ENCODE data around the gene COTL1.

DNA sequence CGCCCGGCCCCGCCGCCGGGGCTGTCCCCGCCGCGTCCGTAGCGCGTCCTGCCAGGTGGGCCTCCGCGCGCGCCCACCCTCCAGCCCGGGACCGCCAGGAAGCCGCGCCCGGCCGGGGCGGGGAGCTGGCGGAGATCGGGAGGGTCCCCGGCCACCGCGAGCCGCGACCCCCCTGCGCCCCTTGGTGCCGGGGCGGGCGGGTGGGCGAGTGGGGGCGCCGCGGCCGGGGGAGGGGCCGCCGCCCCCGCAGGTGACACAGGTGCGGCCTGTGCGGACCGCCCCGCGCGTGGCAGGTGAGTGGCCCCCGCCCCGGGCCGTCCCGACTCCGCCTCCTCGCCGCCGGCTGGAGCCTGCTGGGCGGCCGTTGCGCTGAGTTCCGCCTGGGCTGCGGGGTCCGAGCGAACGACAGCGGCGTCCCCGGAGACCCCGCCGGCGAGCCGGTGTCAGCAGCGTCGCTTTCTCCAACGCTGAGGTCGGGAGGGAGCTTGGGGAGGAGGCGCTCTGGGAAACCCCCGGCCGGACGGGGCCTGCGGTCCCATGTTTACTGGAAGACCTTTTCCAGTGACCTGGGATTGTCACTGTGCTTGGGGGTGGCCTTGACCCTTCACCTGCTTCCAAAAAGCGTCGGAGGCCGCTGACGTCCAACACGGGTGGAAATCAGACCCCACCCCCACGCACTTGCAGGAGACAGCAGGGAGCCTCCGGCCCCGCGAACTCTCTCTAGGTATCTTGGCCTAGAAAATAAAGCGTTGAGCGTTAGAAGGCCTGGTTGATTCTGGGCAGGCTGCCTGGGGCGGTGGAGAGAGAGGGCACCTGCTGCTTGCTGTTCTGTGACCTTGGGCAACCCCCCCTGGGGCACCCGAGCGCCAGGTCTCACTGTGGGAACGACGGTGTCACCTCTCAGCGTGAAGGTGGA is 31.0 kb upstream of the COTL1 start:
- TF ChIP-seq TAF1 (conservative IDR thresholded peaks at IDR 0.05) = no peak
- peak; percentile 67 for TF ChIP-seq SP1 (IDR thresholded peaks at IDR 0.05)
- TF ChIP-seq, protein P1, sequence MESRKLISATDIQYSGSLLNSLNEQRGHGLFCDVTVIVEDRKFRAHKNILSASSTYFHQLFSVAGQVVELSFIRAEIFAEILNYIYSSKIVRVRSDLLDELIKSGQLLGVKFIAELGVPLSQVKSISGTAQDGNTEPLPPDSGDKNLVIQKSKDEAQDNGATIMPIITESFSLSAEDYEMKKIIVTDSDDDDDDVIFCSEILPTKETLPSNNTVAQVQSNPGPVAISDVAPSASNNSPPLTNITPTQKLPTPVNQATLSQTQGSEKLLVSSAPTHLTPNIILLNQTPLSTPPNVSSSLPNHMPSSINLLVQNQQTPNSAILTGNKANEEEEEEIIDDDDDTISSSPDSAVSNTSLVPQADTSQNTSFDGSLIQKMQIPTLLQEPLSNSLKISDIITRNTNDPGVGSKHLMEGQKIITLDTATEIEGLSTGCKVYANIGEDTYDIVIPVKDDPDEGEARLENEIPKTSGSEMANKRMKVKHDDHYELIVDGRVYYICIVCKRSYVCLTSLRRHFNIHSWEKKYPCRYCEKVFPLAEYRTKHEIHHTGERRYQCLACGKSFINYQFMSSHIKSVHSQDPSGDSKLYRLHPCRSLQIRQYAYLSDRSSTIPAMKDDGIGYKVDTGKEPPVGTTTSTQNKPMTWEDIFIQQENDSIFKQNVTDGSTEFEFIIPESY (IDR thresholded peaks at IDR 0.05) = no peak
- peak in 1 of 2 donors; percentile 41 for TF ChIP-seq HNF4A (conservative IDR thresholded peaks at IDR 0.05)
- TF ChIP-seq, protein P2, sequence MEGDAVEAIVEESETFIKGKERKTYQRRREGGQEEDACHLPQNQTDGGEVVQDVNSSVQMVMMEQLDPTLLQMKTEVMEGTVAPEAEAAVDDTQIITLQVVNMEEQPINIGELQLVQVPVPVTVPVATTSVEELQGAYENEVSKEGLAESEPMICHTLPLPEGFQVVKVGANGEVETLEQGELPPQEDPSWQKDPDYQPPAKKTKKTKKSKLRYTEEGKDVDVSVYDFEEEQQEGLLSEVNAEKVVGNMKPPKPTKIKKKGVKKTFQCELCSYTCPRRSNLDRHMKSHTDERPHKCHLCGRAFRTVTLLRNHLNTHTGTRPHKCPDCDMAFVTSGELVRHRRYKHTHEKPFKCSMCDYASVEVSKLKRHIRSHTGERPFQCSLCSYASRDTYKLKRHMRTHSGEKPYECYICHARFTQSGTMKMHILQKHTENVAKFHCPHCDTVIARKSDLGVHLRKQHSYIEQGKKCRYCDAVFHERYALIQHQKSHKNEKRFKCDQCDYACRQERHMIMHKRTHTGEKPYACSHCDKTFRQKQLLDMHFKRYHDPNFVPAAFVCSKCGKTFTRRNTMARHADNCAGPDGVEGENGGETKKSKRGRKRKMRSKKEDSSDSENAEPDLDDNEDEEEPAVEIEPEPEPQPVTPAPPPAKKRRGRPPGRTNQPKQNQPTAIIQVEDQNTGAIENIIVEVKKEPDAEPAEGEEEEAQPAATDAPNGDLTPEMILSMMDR (IDR thresholded peaks at IDR 0.05; ENCODE audit: low read depth, low read length, missing input control) = no peak
- TF ChIP-seq, protein P3, sequence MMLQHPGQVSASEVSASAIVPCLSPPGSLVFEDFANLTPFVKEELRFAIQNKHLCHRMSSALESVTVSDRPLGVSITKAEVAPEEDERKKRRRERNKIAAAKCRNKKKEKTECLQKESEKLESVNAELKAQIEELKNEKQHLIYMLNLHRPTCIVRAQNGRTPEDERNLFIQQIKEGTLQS (IDR thresholded peaks at IDR 0.05) = no peak
- no peak for TF ChIP-seq GABPA (IDR thresholded peaks at IDR 0.05 in 1 of 2, conservative IDR thresholded peaks at IDR 0.05 in 1 of 2)
- TF ChIP-seq EGR1 (IDR thresholded peaks at IDR 0.05; ENCODE audit: low read depth in 2 of 2) = no peak
- TF ChIP-seq, protein P4, sequence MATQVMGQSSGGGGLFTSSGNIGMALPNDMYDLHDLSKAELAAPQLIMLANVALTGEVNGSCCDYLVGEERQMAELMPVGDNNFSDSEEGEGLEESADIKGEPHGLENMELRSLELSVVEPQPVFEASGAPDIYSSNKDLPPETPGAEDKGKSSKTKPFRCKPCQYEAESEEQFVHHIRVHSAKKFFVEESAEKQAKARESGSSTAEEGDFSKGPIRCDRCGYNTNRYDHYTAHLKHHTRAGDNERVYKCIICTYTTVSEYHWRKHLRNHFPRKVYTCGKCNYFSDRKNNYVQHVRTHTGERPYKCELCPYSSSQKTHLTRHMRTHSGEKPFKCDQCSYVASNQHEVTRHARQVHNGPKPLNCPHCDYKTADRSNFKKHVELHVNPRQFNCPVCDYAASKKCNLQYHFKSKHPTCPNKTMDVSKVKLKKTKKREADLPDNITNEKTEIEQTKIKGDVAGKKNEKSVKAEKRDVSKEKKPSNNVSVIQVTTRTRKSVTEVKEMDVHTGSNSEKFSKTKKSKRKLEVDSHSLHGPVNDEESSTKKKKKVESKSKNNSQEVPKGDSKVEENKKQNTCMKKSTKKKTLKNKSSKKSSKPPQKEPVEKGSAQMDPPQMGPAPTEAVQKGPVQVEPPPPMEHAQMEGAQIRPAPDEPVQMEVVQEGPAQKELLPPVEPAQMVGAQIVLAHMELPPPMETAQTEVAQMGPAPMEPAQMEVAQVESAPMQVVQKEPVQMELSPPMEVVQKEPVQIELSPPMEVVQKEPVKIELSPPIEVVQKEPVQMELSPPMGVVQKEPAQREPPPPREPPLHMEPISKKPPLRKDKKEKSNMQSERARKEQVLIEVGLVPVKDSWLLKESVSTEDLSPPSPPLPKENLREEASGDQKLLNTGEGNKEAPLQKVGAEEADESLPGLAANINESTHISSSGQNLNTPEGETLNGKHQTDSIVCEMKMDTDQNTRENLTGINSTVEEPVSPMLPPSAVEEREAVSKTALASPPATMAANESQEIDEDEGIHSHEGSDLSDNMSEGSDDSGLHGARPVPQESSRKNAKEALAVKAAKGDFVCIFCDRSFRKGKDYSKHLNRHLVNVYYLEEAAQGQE (IDR thresholded peaks at IDR 0.05) = no peak
- TF ChIP-seq JUND (IDR thresholded peaks at IDR 0.05) = no peak
- TF ChIP-seq, protein P5, sequence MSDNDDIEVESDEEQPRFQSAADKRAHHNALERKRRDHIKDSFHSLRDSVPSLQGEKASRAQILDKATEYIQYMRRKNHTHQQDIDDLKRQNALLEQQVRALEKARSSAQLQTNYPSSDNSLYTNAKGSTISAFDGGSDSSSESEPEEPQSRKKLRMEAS (IDR thresholded peaks at IDR 0.05) = no peak
- no peak for TF ChIP-seq YY1 (IDR thresholded peaks at IDR 0.05)
- no peak for TF ChIP-seq RAD21 (IDR thresholded peaks at IDR 0.05)
- no peak for TF ChIP-seq FOXA1 (IDR thresholded peaks at IDR 0.05)

All from liver (tissue), 3 donors.